WTC11 (cell line): Measurements from ENCODE around the gene OPCML. TPM values are rescaled to one million over a fixed set of nuclear protein-coding genes. Genes with fewer than 3 reads are reported as not detected.

Source experiments
- ATAC-seq: fragments of 200-7000 bp; cut with Tn5 transposase; 2 replicates; pipeline ENCODE4 v1.10.0; 2021; ENCODE audit warnings: mild to moderate bottlenecking, moderate library complexity
- CTCF ChIA-PET: fragments of 300-600 bp; sonication (Branson Sonifier 250); formaldehyde crosslinking; loops from one replicate; lab custom pipeline; 2021; ENCODE audit warnings: antibody characterized with exemption; lab: Charles Lee
- POLR2A ChIA-PET: fragments of 350-600 bp; sonication (Branson Sonifier 250); formaldehyde crosslinking; loops from one replicate; lab custom pipeline; 2021; ENCODE audit warnings: antibody characterized with exemption; lab: Charles Lee
- DNase-seq: peaks from one replicate; pipeline ENCODE4 v3.0.0; 2021; ENCODE audit warnings: low spot score
- H3K27ac Mint-ChIP-seq: 2 replicates; pipeline ENCODE4 v1.8.0; 2021; ENCODE audit warnings: mixed read lengths
- H3K27me3 Mint-ChIP-seq: 2 replicates; pipeline ENCODE4 v1.8.0; 2021; ENCODE audit warnings: low read depth, mild to moderate bottlenecking, moderate library complexity, mixed read lengths
- H3K36me3 Mint-ChIP-seq: 2 replicates; pipeline ENCODE4 v1.8.0; 2021; ENCODE audit warnings: mixed read lengths
- H3K4me1 Mint-ChIP-seq: 2 replicates; pipeline ENCODE4 v1.8.0; 2022; ENCODE audit warnings: mixed read lengths
- H3K4me3 Mint-ChIP-seq: 2 replicates; pipeline ENCODE4 v1.8.0; 2021; ENCODE audit warnings: mild to moderate bottlenecking, moderate library complexity, mixed read lengths
- H3K9me3 Mint-ChIP-seq: 2 replicates; pipeline ENCODE4 v1.8.0; 2021; ENCODE audit warnings: mixed read lengths
- ATF1 ChIP-seq: sonication (generic); formaldehyde crosslinking; IDR thresholded peaks from 2 replicates; pipeline ENCODE4 v1.8.1; 2023; ENCODE audit warnings: mild to moderate bottlenecking, moderate library complexity, missing genetic modification reagents
- CTCF ChIP-seq: fragments of 200-600 bp; IDR thresholded peaks from 2 replicates; pipeline ENCODE4 v1.8.0; 2022; ENCODE audit warnings: antibody characterized with exemption
- ESRRA ChIP-seq: sonication (generic); formaldehyde crosslinking; IDR thresholded peaks from 2 replicates; pipeline ENCODE4 v1.8.1; 2022; ENCODE audit warnings: mild to moderate bottlenecking, missing genetic modification reagents, borderline replicate concordance
- FOXJ3 ChIP-seq: sonication (generic); formaldehyde crosslinking; IDR thresholded peaks from 2 replicates; pipeline ENCODE4 v1.9.0; 2021; ENCODE audit warnings: missing genetic modification reagents, mild to moderate bottlenecking, borderline replicate concordance
- FOXP4 ChIP-seq: sonication (generic); formaldehyde crosslinking; IDR thresholded peaks from 2 replicates; pipeline ENCODE4 v1.8.0; 2022; ENCODE audit warnings: mild to moderate bottlenecking, missing genetic modification reagents
- GABPB1 ChIP-seq: sonication (generic); formaldehyde crosslinking; IDR thresholded peaks from 2 replicates; pipeline ENCODE4 v1.8.1; 2023; ENCODE audit warnings: mild to moderate bottlenecking, missing genetic modification reagents
- HMGA2 ChIP-seq: fragments of 250-450 bp; sonication (Bioruptor Pico); IDR thresholded peaks from 2 replicates; pipeline ENCODE4 v1.4.0; 2021; ENCODE audit warnings: mild to moderate bottlenecking, moderate library complexity
- MXD4 ChIP-seq: fragments of 250-450 bp; sonication (Bioruptor Pico); IDR thresholded peaks from 2 replicates; pipeline ENCODE4 v1.8.0; 2021; ENCODE audit warnings: mild to moderate bottlenecking, moderate library complexity, borderline replicate concordance
- NR2C2 ChIP-seq: sonication (generic); formaldehyde crosslinking; IDR thresholded peaks from 2 replicates; pipeline ENCODE4 v1.8.0; 2022; ENCODE audit warnings: mild to moderate bottlenecking, missing genetic modification reagents
- PRRX2 ChIP-seq: fragments of 250-450 bp; sonication (Bioruptor Pico); IDR thresholded peaks from 2 replicates; pipeline ENCODE4 v1.8.0; 2021; ENCODE audit warnings: mild to moderate bottlenecking
- USF2 ChIP-seq: sonication (generic); formaldehyde crosslinking; IDR thresholded peaks from 2 replicates; pipeline ENCODE4 v1.8.1; 2023; ENCODE audit warnings: mild to moderate bottlenecking, missing genetic modification reagents, moderate library complexity
- ZNF121 ChIP-seq: sonication (generic); formaldehyde crosslinking; IDR thresholded peaks from 2 replicates; pipeline ENCODE4 v1.8.0; 2023; ENCODE audit warnings: missing genetic modification reagents
- ZNF263 ChIP-seq: sonication (generic); formaldehyde crosslinking; IDR thresholded peaks from 2 replicates; pipeline ENCODE4 v1.8.1; 2022; ENCODE audit warnings: low read depth, mild to moderate bottlenecking, moderate library complexity, missing genetic modification reagents
- total RNA-seq: library from RNA; stranded (reverse); gene quantifications from 3 replicates; pipeline ENCODE4 v1.2.3, GENCODE V29; 2021
- TF ChIP-seq, protein P1 (sequence below): sonication (generic); formaldehyde crosslinking; IDR thresholded peaks from 2 replicates; pipeline ENCODE4 v1.8.0; 2022; ENCODE audit warnings: missing genetic modification reagents

The OPCML gene
- total RNA-seq, 1 experiment from 2014 or later, result 1.5 TPM

- H3K27me3 Mint-ChIP-seq, result no peaks in the 10 kb centered on the region; the same call in 1 of the 2 replicates
These were observed 621.1 kb downstream of the OPCML start for GRCh38 chr11:132911186-132911585.

More at GRCh38 chr11:132911186-132911585, 621.1 kb downstream of the OPCML start:
- POLR2A ChIA-PET, result no interaction called here
- DNase-seq, result no peak
- TF ChIP-seq ZNF263 (no peak), FOXJ3 (CRISPR knock-in tag) (no peak), ESRRA (CRISPR knock-in tag) (no peak), NR2C2 (CRISPR knock-in tag) (no peak), GABPB1 (CRISPR knock-in tag) (no peak), ZNF121 (no peak), FOXP4 (CRISPR knock-in tag) (no peak), USF2 (CRISPR knock-in tag) (no peak), PRRX2 (no peak), MXD4 (CRISPR knock-in tag) (no peak), ATF1 (CRISPR knock-in tag) (no peak), HMGA2 (CRISPR knock-in tag) (no peak), CTCF (no peak)
- TF ChIP-seq, protein P1, sequence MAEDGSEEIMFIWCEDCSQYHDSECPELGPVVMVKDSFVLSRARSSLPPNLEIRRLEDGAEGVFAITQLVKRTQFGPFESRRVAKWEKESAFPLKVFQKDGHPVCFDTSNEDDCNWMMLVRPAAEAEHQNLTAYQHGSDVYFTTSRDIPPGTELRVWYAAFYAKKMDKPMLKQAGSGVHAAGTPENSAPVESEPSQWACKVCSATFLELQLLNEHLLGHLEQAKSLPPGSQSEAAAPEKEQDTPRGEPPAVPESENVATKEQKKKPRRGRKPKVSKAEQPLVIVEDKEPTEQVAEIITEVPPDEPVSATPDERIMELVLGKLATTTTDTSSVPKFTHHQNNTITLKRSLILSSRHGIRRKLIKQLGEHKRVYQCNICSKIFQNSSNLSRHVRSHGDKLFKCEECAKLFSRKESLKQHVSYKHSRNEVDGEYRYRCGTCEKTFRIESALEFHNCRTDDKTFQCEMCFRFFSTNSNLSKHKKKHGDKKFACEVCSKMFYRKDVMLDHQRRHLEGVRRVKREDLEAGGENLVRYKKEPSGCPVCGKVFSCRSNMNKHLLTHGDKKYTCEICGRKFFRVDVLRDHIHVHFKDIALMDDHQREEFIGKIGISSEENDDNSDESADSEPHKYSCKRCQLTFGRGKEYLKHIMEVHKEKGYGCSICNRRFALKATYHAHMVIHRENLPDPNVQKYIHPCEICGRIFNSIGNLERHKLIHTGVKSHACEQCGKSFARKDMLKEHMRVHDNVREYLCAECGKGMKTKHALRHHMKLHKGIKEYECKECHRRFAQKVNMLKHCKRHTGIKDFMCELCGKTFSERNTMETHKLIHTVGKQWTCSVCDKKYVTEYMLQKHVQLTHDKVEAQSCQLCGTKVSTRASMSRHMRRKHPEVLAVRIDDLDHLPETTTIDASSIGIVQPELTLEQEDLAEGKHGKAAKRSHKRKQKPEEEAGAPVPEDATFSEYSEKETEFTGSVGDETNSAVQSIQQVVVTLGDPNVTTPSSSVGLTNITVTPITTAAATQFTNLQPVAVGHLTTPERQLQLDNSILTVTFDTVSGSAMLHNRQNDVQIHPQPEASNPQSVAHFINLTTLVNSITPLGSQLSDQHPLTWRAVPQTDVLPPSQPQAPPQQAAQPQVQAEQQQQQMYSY (CRISPR knock-in tag), result no peak
- TF ChIP-seq, all 79 proteins: peak for 0
- no peaks in the 10 kb centered on the region for H3K9me3 Mint-ChIP-seq
- no peak overlapping the region for H3K4me3 Mint-ChIP-seq
- ATAC-seq, result no peak
- H3K27ac Mint-ChIP-seq, result no peak overlapping the region
- peaks cover 25% of the 10 kb centered on the region for H3K4me1 Mint-ChIP-seq
- H3K36me3 Mint-ChIP-seq, result no peaks in the 10 kb centered on the region
- CTCF ChIA-PET, result interaction anchor here (2.1 kb wide), 1 partner anchor 30 kb away, joined by 7 read pairs; no protein-coding TSS in a partner anchor
